GM21723 (cell line): Measurements from ENCODE around the gene CKAP5.

Experiments
- ATAC-seq: cut with Tn5 transposase; IDR thresholded peaks from one replicate; pipeline ENCODE4 v1.9.1; 2021; ENCODE audit warnings: mild to moderate bottlenecking, moderate library complexity; ENCODE audit not compliant: unreplicated experiment

Gene CKAP5

GRCh38 chr11:46769636-46770221, 76.4 kb downstream of the CKAP5 start:
- no peak for ATAC-seq

- no peak for ATAC-seq
These were observed 79.4 kb downstream of the CKAP5 start for GRCh38 chr11:46766656-46767055.

GRCh38 chr11:46762248-46762647, 83.8 kb downstream of the CKAP5 start:
- no peak for ATAC-seq

GRCh38 chr11:46761807-46762206, 84.3 kb downstream of the CKAP5 start:
- ATAC-seq: no peak

- no peak for ATAC-seq
These were observed 85.5 kb downstream of the CKAP5 start for GRCh38 chr11:46760429-46761128.

GRCh38 chr11:46759196-46759595, 86.9 kb downstream of the CKAP5 start:
- ATAC-seq: no peak

- no peak for ATAC-seq
These were observed 90.1 kb downstream of the CKAP5 start for GRCh38 chr11:46755962-46756361.

GRCh38 chr11:46747150-46747549, 98.9 kb downstream of the CKAP5 start:
- ATAC-seq: no peak

GRCh38 chr11:46745995-46746394, 100.1 kb downstream of the CKAP5 start:
- ATAC-seq: no peak

- no peak for ATAC-seq
These were observed 100.8 kb downstream of the CKAP5 start for GRCh38 chr11:46745328-46745727.

- ATAC-seq: no peak
These were observed 102.3 kb downstream of the CKAP5 start for GRCh38 chr11:46743693-46744339.

- ATAC-seq: no peak
These were observed 103.0 kb downstream of the CKAP5 start for GRCh38 chr11:46743043-46743442.

- no peak for ATAC-seq
These were observed 104.2 kb downstream of the CKAP5 start for GRCh38 chr11:46741600-46742484.

- no peak for ATAC-seq
These were observed 107.2 kb downstream of the CKAP5 start for GRCh38 chr11:46738887-46739286.

GRCh38 chr11:46737699-46738098, 108.4 kb downstream of the CKAP5 start:
- no peak for ATAC-seq

- no peak for ATAC-seq
These were observed 109.5 kb downstream of the CKAP5 start for GRCh38 chr11:46736615-46737014.

GRCh38 chr11:46736146-46736545, 109.9 kb downstream of the CKAP5 start:
- no peak for ATAC-seq

GRCh38 chr11:46733234-46733633, 112.8 kb downstream of the CKAP5 start:
- no peak for ATAC-seq

- no peak for ATAC-seq
These were observed 114.5 kb downstream of the CKAP5 start for GRCh38 chr11:46731545-46731944.

- ATAC-seq: no peak
These were observed 116.7 kb downstream of the CKAP5 start for GRCh38 chr11:46729110-46730027.
